SH-SY5Y (cell line): ENCODE results near the gene ZFHX3.

Experiments
- GATA2 ChIP-seq: IDR thresholded peaks from 2 replicates; pipeline ENCODE4 v1.6.1; 2011; ENCODE audit warnings: mild to moderate bottlenecking, low read depth, low read length
- GATA3 ChIP-seq: IDR thresholded peaks from 2 replicates; pipeline ENCODE4 v1.6.1; 2011; ENCODE audit warnings: low read depth, mild to moderate bottlenecking, low read length, moderate library complexity

- TF ChIP-seq GATA2 (no peak), GATA3 (no peak)
Observed at GRCh38 chr16:73042807-73043206, 5.1 kb downstream of the ZFHX3 start.
